ENCODE data around the gene CTNNA3.

CTNNA3 gene

GRCh38 chr10:67100951-67101350, 595.0 kb downstream of the CTNNA3 start:
- no peak for TF ChIP-seq CTCF (conservative IDR thresholded peaks at IDR 0.05; ENCODE audit: low read length)
- H3K4me3 ChIP-seq (ENCODE audit: low read length) = no peak overlapping the region
- no peak for DNase-seq (ENCODE audit: low read depth)

- H3K4me3 ChIP-seq (ENCODE audit: low read length) = no peak overlapping the region
- no peak for TF ChIP-seq CTCF (conservative IDR thresholded peaks at IDR 0.05; ENCODE audit: low read length)
- no peak for DNase-seq (ENCODE audit: low read depth)
Observed at GRCh38 chr10:67098461-67098860, 597.5 kb downstream of the CTNNA3 start.

- H3K4me3 ChIP-seq (ENCODE audit: low read length) = no peak overlapping the region
- no peak for DNase-seq (ENCODE audit: low read depth)
- no peak for TF ChIP-seq CTCF (conservative IDR thresholded peaks at IDR 0.05; ENCODE audit: low read length)
Observed at GRCh38 chr10:67095531-67095930, 600.5 kb downstream of the CTNNA3 start.

- no peak for DNase-seq (ENCODE audit: low read depth)
- no peak overlapping the region for H3K4me3 ChIP-seq (ENCODE audit: low read length)
- TF ChIP-seq CTCF (conservative IDR thresholded peaks at IDR 0.05; ENCODE audit: low read length) = no peak
Observed at GRCh38 chr10:67088036-67088435, 608.0 kb downstream of the CTNNA3 start.

GRCh38 chr10:67087135-67087425, 608.9 kb downstream of the CTNNA3 start:
- no peak overlapping the region for H3K4me3 ChIP-seq (ENCODE audit: low read length)
- no peak for DNase-seq (ENCODE audit: low read depth)
- TF ChIP-seq CTCF (conservative IDR thresholded peaks at IDR 0.05; ENCODE audit: low read length) = no peak

GRCh38 chr10:67086327-67087134, 609.5 kb downstream of the CTNNA3 start:
- DNase-seq (ENCODE audit: low read depth) = no peak
- TF ChIP-seq CTCF (conservative IDR thresholded peaks at IDR 0.05; ENCODE audit: low read length) = no peak
- no peak overlapping the region for H3K4me3 ChIP-seq (ENCODE audit: low read length)

- no peak for DNase-seq (ENCODE audit: low read depth)
- no peak overlapping the region for H3K4me3 ChIP-seq (ENCODE audit: low read length)
- TF ChIP-seq CTCF (conservative IDR thresholded peaks at IDR 0.05; ENCODE audit: low read length) = no peak
Observed at GRCh38 chr10:67079126-67079525, 616.9 kb downstream of the CTNNA3 start.
